HCT116 (cell line): ENCODE results near the gene GAREM2. TPM values are rescaled to one million over a fixed set of nuclear protein-coding genes. Genes with fewer than 3 reads are reported as not detected.
A peak's percentile ranks its signal among the peaks of the same experiment; 100 is the strongest.

Source experiments
- ATAC-seq: fragments of 200-7000 bp; cut with Tn5 transposase; 2 replicates; pipeline ENCODE4 v1.9.1; 2020; ENCODE audit warnings: mild to moderate bottlenecking, moderate library complexity
- BruUV-seq: library from RNA; stranded (reverse); fragments of 400-500 nt; replicated peaks from 2 replicates; lab custom pipeline; 2021; lab: Mats Ljungman, UMichigan
- CTCF ChIA-PET: fragments of 300-600 bp; sonication (Branson Sonifier 250); formaldehyde crosslinking; loops from one replicate; lab custom pipeline; 2021; ENCODE audit warnings: antibody characterized with exemption; lab: Charles Lee
- POLR2A ChIA-PET: fragments of 300-600, 350-600 bp; sonication (Branson Sonifier 250); formaldehyde crosslinking; loops from one replicate; lab custom pipeline; 2021; ENCODE audit warnings: antibody characterized with exemption; lab: Charles Lee
- RAD21 ChIA-PET, 2 experiments: fragments of 300-600 bp; sonication (Branson Sonifier 250); formaldehyde crosslinking; loops; one replicate each; lab custom pipeline; 2023; ENCODE audit warnings: low total read pairs in 2 of 2; ENCODE audit not compliant: uncharacterized antibody in 2 of 2, unreplicated experiment in 2 of 2, low non-redundant PET in 1 of 2; lab: Charles Lee
- DNase-seq: peaks from one replicate; pipeline ENCODE4 v3.0.0-alpha.2; 2010; ENCODE audit warnings: low read depth, low spot score
- H2AFZ ChIP-seq: fragments of 200-600 bp; shearing (Covaris generic), sonication (generic); 2 replicates; pipeline ENCODE4 v1.6.1; 2017; ENCODE audit warnings: low read depth, mixed run types, mixed read lengths, antibody characterized with exemption, low read length; ENCODE audit not compliant: poor library complexity, severe bottlenecking
- H3K27ac ChIP-seq: 2 replicates; pipeline ENCODE4 v1.5.1; 2012; ENCODE audit warnings: low read depth, low read length
- H3K27me3 ChIP-seq: fragments of 200-600 bp; sonication (generic); 2 replicates; pipeline ENCODE4 v1.6.1; 2016; ENCODE audit warnings: mixed run types, low read length, mixed read lengths; ENCODE audit not compliant: insufficient read depth
- H3K36me3 ChIP-seq, 2 experiments: fragments of 200-500 bp in 1 of 2; fragments of 200-600 bp in 1 of 2; sonication (Bioruptor generic) in 1 of 2; sonication (generic) in 1 of 2; 2 replicates each; pipeline versions ENCODE4 v1.5.1 to v1.6.1; 2014 to 2016; ENCODE audit warnings: low read length in 2 of 2, inconsistent platforms in 1 of 2, mixed read lengths in 1 of 2, mixed run types in 1 of 2; ENCODE audit not compliant: insufficient read depth in 2 of 2, control insufficient read depth in 1 of 2
- H3K4me1 ChIP-seq, 2 experiments: fragments of 200-600 bp in 1 of 2; sonication (generic) in 1 of 2; 2 replicates each; pipeline versions ENCODE4 v1.5.1 to v1.6.1; 2012 to 2017; ENCODE audit warnings: low read length in 2 of 2, inconsistent platforms in 1 of 2, mild to moderate bottlenecking in 1 of 2, mixed read lengths in 1 of 2, mixed run types in 1 of 2, moderate library complexity in 1 of 2; ENCODE audit not compliant: insufficient read depth in 2 of 2, control insufficient read depth in 1 of 2
- H3K4me2 ChIP-seq: fragments of 200-600 bp; sonication (generic); 2 replicates; pipeline ENCODE4 v1.6.1; 2017; ENCODE audit warnings: mixed run types, low read length, mixed read lengths
- H3K4me3 ChIP-seq, 2 experiments: fragments of 200-600 bp in 1 of 2; sonication (generic) in 1 of 2; replicated peaks in 1 of 2; 2 replicates each; pipeline ENCODE4 v1.5.1; 2011 to 2016; ENCODE audit warnings: low read length in 2 of 2, control low read depth in 1 of 2, low read depth in 1 of 2, mild to moderate bottlenecking in 1 of 2, mixed read lengths in 1 of 2, mixed run types in 1 of 2
- H3K79me2 ChIP-seq: fragments of 200-600 bp; sonication (generic); 2 replicates; pipeline ENCODE4 v1.6.1; 2017; ENCODE audit warnings: mild to moderate bottlenecking, mixed run types, low read length, moderate library complexity, mixed read lengths; ENCODE audit not compliant: insufficient read depth
- H3K9ac ChIP-seq: fragments of 200-600 bp; sonication (generic); 2 replicates; pipeline ENCODE4 v1.6.1; 2016; ENCODE audit warnings: low read length, mixed read lengths
- H3K9me2 ChIP-seq: fragments of 200-600 bp; sonication (generic), shearing (Covaris generic); 2 replicates; pipeline ENCODE4 v1.6.1; 2017; ENCODE audit warnings: mixed run types, mild to moderate bottlenecking, moderate library complexity; ENCODE audit not compliant: insufficient read depth
- H3K9me3 ChIP-seq, 2 experiments: fragments of 200-500 bp in 1 of 2; fragments of 200-600 bp in 1 of 2; sonication (Bioruptor generic) in 1 of 2; sonication (generic) in 1 of 2; 2 replicates each; pipeline ENCODE4 v1.6.1; 2014 to 2017; ENCODE audit warnings: low read length in 2 of 2, mixed read lengths in 2 of 2, inconsistent platforms in 1 of 2, low read depth in 1 of 2, mild to moderate bottlenecking in 1 of 2, mixed run types in 1 of 2, moderate library complexity in 1 of 2; ENCODE audit not compliant: control insufficient read depth in 1 of 2, insufficient read depth in 1 of 2
- H4K20me1 ChIP-seq: fragments of 200-600 bp; sonication (generic), shearing (Covaris generic); 2 replicates; pipeline ENCODE4 v1.6.1; 2017; ENCODE audit warnings: mixed run types, mild to moderate bottlenecking, moderate library complexity; ENCODE audit not compliant: insufficient read depth
- CTCF ChIP-seq, 3 experiments: fragments of 200-600 bp in 1 of 3; sonication (generic) in 1 of 3; IDR thresholded peaks in 2 of 3; conservative IDR thresholded peaks in 1 of 3; 2 replicates each; pipeline ENCODE4 v1.5.1; 2012 to 2017; ENCODE audit warnings: low read depth in 2 of 3, low read length in 2 of 3, antibody characterized with exemption in 1 of 3, borderline replicate concordance in 1 of 3, control low read depth in 1 of 3, mild to moderate bottlenecking in 1 of 3, mixed read lengths in 1 of 3, mixed run types in 1 of 3, moderate library complexity in 1 of 3; ENCODE audit not compliant: insufficient read depth in 1 of 3
- ELF1 ChIP-seq: IDR thresholded peaks from 2 replicates; pipeline ENCODE4 v1.6.1; 2012; ENCODE audit warnings: low read depth, borderline replicate concordance
- RAD21 ChIP-seq: IDR thresholded peaks from 2 replicates; pipeline ENCODE4 v1.6.1; 2012; ENCODE audit warnings: low read depth, mild to moderate bottlenecking
- SRF ChIP-seq: IDR thresholded peaks from 2 replicates; pipeline ENCODE4 v1.6.1; 2012; ENCODE audit warnings: low read depth
- ZFX ChIP-seq: fragments of 450-650 bp; IDR thresholded peaks from 2 replicates; pipeline ENCODE4 v1.6.1; 2017
- intact Hi-C: fragments of 100-400 bp; cut with micrococcal nuclease; formaldehyde crosslinking; loops from 2 replicates; pipeline ENCODE4 v1.10.0; 2022
- total RNA-seq: library from RNA; stranded (reverse); gene quantifications from one replicate; pipeline ENCODE4 v1.2.1, GENCODE V29; 2021; ENCODE audit not compliant: unreplicated experiment

Gene GAREM2
- total RNA-seq, 1 experiment from 2014 or later: 13.3 TPM

GRCh38 chr2:26144031-26144430 lies 28.9 kb upstream of the GAREM2 start:
- Histone ChIP-seq H3K4me2 (no peak overlapping the region), H3K9me2 (no peaks in the 10 kb centered on the region), H3K4me3 (no peak overlapping the region), H2AFZ (no peak overlapping the region), H3K9me3 (no peaks in the 10 kb centered on the region), H3K79me2 (no peaks in the 10 kb centered on the region), H3K9ac (no peak overlapping the region), H3K27ac (no peak overlapping the region), H4K20me1 (no peaks in the 10 kb centered on the region), H3K36me3 (no peaks in the 10 kb centered on the region), H3K4me1 (peaks cover 3% of the 10 kb centered on the region in 2 experiments; a peak in 1 of 4 replicates), H3K27me3 (no peaks in the 10 kb centered on the region)
- TF ChIP-seq ELF1: no peak
- no peak for TF ChIP-seq SRF
- 0 out of 2 replicates have a peak, but pooled peaks have one; percentile 5 for TF ChIP-seq RAD21
- RAD21 ChIA-PET: interaction anchor here in 1 of 2 experiments (1.4 kb wide), 1 partner anchor 152 kb away, joined by 3 read pairs; no protein-coding TSS in a partner anchor
- DNase-seq (no peak), ATAC-seq (no peak)
- CTCF ChIA-PET: interaction anchor here (0.7 to 3.7 kb wide), 2 partner anchors 189 to 193 kb away, joined by 3 to 34 read pairs; no protein-coding TSS in a partner anchor
- no TSS peak for BruUV-seq
- intact Hi-C loops: loop anchor here (2.0 kb wide), 2 partner anchors 55 to 291 kb away; no protein-coding TSS in a partner anchor
- POLR2A ChIA-PET: no interaction called here

GRCh38 chr2:26144953-26145680 lies 27.8 kb upstream of the GAREM2 start:
- peaks cover 3% of the 10 kb centered on the region in 2 experiments; a peak in 1 of 4 replicates for H3K4me1 ChIP-seq
- no TSS peak for BruUV-seq
- H3K4me2 ChIP-seq: peak overlapping the region; percentile 11; the same call in 1 of the 2 replicates
- no peaks in the 10 kb centered on the region for H3K9me2 ChIP-seq
- no peaks in the 10 kb centered on the region for H3K27me3 ChIP-seq
- no peak overlapping the region for H3K9ac ChIP-seq
- H4K20me1 ChIP-seq: no peaks in the 10 kb centered on the region
- CTCF ChIA-PET: interaction anchor here (0.6 to 3.7 kb wide), 10 partner anchors 17 to 293 kb away, joined by 3 to 34 read pairs (median 3); partner anchors contain the start of gene KIF3C
- DNase-seq: peak; percentile 60
- TF ChIP-seq RAD21: peak; percentile 96
- peak; percentile 75 to 92 (median 85) for TF ChIP-seq CTCF (IDR thresholded peaks at IDR 0.05 in 2 of 3, conservative IDR thresholded peaks at IDR 0.05 in 1 of 3; ENCODE audit: borderline replicate concordance in 1 of 3, insufficient read depth in 1 of 3, low read depth in 2 of 3, low read length in 2 of 3)
- TF ChIP-seq ZFX: no peak
- RAD21 ChIA-PET: interaction anchor here in 1 of 2 experiments (1.4 kb wide), 1 partner anchor 154 kb away, joined by 3 read pairs; no protein-coding TSS in a partner anchor
- H3K27ac ChIP-seq: no peak overlapping the region
- ATAC-seq: peak; percentile 83
- H3K9me3 ChIP-seq: no peaks in the 10 kb centered on the region
- no peak overlapping the region for H3K4me3 ChIP-seq
- no peaks in the 10 kb centered on the region for H3K36me3 ChIP-seq
- H3K79me2 ChIP-seq: no peaks in the 10 kb centered on the region
- intact Hi-C loops: loop anchor here (1.0 to 5.0 kb wide), 5 partner anchors 56 to 322 kb away; no protein-coding TSS in a partner anchor
- no peak overlapping the region for H2AFZ ChIP-seq
- POLR2A ChIA-PET: no interaction called here
